ENCODE data around the gene CPLANE2.
"Not testable (repeated sequence)": the region's sequence is repeated elsewhere in the genome, so short reads cannot be mapped to it uniquely, and the experiment has no call there.

CPLANE2 gene

DNA sequence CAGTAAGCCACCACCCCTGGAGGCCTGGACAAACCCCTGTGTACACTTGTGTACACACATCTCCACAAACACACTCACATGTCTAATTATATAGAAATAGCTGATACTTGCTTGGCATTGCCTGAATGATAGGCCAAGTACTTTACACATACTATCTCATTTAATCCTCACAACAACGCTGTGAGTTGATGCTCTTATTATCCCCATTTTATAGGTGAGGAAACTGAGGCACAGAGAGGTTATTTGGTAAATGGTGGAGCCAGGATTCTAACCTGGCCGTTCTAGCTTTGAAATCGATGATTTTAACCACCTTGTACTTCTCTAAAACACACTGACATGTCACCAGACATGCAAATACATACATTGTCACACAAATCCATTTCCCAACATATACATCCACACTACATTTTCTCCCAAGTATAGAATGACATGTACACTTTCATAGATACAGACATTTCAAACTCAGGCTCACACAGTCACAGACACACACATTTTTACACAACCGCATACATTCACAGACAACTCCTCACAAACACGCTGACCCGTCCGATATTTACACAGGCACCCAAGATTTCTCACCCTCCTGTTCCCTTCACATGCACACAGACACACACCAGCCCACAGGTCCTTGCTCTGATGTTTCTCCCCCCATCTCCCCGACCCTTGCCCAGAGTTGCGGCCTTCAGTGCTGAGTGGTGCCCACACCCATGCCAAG lies 27.7 kb downstream of the CPLANE2 start:
- DNase-seq (ENCODE audit: low read depth), result no peak

DNA sequence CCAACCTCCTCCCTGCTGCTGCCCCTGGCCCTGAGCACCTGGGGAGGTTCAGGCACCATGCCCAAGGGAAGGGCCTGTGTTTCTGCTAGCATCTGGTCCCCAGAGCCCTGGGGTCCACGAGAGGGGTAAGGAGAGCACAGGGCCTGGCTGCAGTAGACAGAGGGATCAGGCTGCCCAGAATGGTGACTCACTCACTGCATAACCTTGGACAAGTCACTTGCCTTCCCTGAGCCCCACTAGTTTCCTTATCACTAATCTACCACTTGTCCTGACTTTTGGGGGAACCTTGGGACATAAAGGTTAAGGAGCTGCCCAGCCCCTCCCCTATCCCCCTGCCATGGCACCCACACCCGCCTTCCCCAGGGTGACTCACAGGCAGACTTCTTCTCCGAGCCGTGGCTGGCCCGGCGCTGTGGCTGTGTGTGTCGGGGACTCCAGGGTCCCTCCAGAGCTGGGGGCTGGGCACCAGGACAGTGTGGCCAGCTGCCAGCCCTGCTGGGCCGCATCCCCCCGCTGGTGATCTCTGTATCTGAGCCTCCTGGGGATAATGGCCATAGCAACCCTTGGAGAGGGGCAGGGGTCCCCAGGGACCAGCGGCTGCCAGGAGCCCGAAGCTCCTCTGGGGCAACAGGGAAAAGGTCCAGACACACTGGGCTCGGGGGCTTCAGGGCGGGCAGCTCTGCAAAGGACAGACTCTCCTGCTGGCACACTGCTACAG lies 28.6 kb downstream of the CPLANE2 start:
- peak; percentile 52 for DNase-seq (ENCODE audit: low read depth)

DNA sequence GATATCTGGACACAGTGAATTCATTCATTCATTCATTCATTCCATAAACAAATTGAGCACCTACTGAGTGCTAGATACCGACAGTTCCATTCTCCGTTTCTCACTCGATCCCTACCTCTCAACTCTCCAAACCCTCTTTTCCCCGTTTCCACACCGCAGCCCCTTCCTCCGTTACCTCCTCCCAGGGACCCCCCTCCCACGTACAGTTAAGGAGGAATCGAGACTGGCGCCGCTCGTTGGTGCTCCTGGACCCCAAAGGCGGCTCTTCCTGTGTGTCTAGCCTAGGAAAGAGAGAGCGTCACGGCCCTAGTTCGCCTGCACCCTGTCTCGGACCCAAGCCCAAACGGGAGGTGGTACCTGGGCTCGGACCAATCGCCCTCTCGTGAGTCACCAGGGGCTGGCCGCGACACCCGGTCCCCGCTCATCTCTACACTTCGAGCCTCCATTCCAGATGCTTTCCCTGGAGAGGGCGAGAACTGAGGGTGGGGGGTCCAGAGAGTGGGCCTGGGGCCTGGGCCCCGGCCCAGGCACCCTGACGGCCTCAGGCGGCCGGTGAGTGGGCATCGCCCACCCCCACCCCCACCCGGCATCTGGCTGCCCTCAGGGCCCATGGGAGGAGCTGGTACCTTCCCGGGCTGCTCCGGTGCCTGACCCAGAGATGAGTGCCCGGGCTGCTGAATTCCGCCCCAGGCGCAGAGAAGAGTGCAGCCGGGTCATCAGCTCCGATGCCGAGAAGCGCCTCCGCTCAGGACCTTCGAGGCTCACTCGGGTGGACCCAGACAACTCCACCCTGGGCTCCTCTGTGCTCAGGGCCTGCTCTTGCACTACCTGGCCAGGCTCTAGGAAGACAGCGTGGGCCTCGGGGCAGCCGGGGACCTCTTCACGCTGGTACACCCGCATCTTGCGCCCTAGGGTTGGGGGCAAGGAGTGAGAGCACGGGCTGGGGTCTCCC lies 29.4 kb downstream of the CPLANE2 start:
- no peak for DNase-seq (ENCODE audit: low read depth)

DNA sequence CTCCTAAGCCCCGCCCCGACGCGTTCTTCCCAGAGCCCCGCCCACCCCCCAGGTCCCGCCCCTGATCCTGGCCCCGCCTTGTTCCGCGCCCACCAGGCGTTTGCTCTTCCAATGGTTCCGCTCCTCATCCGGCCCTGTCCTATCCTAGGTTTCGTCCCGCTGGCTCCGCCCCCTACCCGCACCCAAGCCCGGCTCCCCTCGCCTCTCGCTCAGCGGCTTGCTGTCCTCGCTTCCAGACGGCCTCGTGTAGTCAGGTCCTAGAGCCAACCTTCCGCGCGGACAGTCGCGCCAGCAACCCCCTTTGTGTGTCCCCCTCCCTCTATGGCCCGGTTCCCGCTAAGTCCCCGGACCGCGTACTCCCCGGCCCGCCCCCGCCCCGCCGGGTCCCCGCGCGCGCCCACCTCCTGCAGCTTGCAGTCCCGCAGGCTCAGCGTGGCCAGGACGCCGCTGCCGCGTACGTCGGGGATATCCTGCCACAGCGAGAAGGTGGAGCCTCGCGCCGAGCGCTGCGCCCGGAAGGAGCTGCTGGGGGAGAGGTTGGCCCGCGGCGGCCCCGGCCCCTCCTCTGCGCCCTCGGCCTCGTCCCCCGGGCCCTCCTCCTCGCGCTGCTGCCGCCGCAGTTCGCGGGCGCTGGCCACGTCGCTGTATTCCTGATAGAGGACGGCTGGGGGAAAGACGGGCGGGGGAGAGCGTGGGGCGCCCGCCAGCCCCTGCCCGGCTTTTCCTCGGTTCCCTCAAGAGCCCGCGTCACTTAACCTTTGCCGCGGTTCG lies 30.3 kb downstream of the CPLANE2 start:
- DNase-seq (ENCODE audit: low read depth), result peak; percentile 99

DNA sequence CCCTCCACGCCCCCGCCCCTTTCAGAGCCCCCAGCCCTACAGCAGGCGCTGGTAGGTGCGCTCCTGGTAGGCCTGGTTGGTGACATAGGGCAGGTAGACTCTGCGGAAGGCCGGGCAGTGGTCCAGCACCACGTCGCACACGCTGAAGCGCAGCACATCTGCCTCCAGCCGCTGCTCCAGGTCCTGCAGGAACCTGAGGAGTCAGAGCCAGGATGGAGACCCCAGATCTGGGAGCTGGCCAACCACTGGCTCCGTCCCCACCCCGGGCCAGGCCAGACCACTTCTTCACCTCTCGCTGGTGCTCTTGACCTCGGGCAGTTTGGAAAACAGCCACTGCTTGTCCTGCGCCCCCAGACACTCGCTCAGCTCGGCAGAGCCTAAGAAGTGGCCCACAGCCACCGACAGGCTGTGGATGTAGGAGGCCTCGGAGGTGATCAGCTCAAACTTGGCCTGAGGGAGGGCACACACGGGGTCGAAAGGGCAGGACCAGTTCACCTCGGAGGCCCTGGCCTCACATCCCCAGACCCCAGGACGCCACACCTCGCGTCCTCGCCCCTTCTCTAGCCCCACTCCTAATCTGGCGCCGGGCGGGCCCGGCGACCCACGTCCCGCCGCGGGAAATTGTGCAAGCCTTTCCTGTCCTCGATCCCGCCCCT lies 31.0 kb downstream of the CPLANE2 start:
- DNase-seq (ENCODE audit: low read depth), result no peak

DNA sequence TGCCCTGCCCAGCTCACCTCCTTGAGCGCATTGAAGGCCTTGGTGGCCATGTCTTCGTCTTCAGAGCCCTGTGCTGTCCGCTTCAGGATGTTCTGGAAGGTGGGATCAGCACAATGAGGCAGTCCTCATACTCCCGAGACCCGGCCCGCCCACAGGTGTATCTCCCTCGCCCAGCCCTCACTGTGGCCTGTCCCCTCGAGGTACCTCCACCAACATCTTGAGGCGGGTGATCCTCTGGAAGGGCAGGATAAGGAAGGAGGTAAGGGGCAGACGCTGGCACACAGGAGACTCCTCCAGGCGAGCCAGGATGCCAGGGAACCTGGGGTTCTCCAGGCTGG lies 31.7 kb downstream of the CPLANE2 start:
- no peak for DNase-seq (ENCODE audit: low read depth)

DNA sequence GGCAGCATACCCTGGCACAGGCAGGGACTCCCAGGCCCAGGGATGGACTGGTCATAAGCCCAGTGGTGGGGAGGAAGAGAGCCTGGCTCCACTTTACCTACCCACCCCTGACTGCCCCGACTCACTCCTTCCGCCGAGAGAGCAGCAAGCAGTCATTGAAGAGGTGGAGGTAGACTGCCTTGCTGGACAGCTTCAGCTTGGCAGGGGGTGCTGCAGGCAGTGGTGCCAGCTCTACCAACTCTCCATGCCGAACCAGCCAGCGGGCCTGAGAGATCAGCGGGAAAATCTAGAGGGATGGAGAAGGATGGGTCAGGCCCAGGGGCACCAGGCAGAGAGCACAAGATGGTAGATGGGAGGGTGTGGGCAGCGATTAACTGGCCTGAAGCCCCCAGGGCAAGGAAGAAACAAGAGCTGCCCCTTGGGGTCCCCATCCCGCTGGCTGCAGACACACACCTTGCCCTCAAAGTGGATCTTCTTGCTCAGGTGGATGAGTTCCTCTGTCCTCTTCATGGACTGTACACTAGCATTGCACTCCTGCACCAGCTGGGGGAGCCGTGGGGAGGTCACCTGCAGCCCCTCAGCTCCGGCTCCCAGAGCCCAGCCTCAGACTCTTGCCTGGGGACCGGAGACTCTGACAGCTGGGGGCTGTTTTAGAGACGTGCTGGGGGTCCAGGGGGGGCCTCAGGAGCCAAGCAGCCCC lies 32.2 kb downstream of the CPLANE2 start:
- DNase-seq (ENCODE audit: low read depth), result no peak

DNA sequence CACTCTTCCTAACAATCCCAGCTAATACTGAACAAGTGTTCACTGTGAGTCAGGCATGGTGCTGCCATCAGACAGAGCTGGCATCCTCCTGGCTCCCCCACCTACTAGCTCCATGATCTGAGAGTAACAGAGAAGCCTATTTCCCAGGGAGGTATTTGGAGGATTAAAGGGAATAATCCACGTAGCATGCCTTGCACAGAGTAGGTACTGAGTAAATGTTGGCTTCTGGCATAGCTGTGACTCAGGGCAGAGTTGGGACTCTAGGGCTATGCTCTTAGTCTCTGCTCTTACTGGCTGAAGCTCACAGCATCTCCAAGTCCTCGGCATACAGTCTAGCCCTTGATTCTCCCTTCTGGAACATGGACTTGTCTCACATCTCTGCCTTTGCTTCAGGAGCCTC lies 32.8 kb downstream of the CPLANE2 start:
- no peak for DNase-seq (ENCODE audit: low read depth)

DNA sequence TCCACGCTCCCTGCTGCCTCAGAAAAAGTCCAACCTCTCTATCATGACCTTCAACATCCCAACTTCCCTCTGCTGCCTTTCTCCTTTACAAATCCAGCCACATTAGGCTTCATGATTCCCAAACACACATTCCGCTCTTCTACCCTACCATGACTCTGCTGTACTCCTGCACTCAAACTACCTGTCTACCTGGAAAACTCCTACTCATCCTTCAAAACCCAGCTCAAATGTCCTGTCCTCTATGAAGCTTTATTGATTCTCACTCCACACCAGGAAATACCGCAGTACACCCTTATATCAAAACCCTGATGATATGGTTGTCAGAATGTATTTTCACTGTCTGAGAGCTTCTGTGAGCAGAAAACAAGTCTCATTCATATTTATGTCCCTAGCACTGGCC lies 33.4 kb downstream of the CPLANE2 start:
- no peak for DNase-seq (ENCODE audit: low read depth)

DNA sequence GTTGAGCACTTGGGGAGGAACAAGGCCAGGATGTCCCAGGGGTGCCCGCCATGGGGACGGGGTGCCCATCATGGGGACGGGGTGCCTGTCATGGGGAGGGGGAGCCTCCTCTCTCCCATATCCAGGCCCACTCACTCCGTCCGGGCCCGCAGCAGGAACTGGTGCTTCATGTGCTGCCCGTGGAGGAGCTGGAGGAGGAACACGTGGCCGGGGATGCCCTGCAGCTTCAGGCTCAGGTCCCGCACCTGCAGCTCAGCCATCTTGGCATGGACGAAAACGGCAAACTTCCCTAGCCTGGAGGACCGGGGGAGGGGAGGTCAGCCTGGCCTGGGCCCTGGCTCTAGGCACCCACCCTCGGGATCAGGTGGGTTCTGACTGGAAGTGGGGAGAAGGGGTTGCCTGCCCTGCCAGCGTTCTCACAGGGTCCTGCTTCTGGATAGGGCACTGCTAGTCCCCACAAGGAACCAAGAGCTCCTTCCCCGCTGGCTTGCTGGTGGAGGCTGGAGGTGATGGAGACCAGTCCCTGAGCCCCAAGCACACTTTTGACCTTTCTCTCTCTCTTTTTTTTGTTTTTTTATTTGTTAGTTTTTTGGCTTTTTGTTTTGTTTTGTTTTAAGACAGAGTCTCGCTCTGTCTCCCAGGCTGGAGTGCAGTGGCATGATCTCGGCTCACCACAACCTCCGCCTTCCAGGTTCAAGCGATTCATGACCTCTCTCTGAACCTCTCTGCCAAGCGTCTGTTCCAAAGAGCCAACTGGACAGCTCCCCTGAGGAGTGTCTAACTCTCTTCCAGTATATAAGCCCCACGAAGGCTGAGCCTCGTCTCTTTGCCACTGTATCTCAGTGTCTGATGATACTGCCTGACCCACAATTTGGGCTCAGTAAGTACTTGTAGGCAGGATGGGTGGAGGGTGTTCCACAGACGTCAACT lies 34.4 kb downstream of the CPLANE2 start:
- no peak for DNase-seq (ENCODE audit: low read depth)

DNA sequence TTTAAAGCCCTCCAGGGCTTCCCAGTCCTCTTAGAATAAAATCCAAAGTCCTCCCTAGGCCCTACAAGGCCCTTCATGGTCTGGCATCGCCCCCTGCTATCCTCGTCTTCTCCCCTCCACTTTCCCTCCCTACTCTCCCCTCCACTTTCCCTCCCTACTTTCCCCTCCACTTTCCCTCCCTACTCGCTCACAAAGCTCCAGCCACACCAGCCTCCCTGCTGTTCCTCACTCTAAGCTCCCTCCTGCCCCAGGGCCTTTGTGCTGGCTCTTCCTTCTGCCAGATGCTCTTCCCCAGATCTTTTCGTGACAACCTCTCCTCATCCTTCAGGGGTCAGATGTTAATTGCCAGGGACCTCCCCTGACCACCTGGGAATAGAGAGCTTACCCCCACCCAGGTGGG lies 37.3 kb downstream of the CPLANE2 start:
- DNase-seq (ENCODE audit: low read depth), result no peak

DNA sequence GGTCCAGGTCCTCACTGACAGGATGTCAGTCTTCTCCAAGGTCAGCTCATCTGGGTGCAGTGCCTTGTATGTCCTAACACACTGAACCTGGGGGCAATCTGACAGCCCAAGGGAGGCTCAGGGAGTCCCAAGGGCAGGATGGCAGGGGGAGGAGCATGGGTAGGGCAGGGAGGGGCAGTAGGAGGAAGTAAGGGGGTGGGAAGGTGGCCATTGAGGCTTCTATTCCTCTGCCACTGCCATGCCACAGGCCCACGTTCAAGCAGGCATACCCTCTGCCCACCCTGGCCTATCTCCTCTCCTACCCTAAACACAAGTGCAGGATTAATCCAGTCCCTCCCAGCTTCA lies 37.9 kb downstream of the CPLANE2 start:
- DNase-seq (ENCODE audit: low read depth), result no peak

DNA sequence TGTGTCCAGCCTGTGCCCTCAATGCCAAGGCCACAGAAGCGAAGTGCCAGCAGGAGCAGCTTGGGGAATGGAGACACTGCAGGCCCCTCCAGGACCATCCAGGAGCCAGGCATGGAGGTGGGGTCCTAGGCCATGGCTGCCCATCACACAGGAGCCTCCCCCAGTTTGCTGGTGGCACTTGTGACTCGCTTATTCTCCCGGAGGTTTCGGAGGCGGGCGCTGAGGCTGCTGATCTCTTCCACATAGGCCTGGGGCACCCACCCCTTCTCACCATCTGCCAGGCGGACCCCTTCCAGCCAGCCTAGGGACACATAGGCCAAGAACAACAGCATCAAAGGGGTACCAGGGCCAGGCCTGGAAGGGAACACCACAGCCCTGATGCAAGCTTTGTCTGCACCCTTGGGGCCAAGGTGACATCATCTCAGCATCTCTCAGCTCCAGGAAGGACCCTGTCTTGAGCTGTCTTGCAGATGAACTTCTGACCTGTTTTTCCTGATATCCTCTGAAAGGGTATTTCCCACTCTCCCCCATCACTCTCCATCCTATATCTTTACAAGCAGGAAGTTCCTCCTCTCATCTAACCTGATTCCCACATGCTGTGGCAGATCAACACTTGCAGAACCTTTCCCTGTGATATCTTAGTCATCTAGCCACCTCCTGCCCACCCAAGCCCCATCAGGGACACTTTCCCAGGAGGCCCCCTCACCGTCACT lies 38.4 kb downstream of the CPLANE2 start:
- DNase-seq (ENCODE audit: low read depth), result no peak

DNA sequence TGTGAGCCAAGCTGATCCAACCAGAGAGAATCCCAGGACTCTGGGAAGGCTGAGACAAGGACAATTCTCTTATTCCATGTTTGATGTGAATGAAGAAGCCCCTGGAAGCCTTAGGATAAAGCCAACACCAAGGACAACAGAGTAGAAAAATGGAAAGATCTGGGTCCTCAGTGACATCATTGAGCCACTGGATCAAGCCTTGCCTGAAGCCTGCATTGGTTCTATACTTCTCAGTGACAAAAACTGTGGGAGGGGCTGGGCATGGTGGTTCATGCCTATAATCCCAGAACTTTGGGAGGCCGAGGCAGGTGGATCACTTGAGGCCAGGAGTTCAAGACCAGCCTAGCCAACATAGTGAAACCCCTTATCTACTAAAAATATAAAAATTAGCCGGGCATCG lies 40.1 kb downstream of the CPLANE2 start:
- DNase-seq (ENCODE audit: low read depth), result no peak

DNA sequence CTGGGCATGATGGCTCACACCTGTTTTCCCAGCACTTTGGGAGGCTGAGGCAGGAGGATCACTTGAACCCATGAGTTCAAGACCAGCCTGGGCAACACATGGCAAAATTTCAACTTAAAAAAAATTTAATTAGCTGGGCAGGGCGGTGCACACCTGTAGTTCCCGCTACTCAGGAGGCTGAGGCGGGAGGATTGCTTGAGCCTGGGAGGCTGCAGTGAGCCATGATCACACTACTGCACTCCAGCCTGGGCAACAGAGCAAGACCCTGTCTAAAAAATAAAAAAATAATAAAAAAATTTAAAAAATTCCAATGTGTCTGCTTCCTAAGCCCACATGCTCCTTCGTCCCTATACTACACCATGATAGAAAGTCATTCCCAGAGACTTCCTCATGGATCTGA lies 40.8 kb downstream of the CPLANE2 start:
- DNase-seq (ENCODE audit: low read depth), result not testable (repeated sequence)

DNA sequence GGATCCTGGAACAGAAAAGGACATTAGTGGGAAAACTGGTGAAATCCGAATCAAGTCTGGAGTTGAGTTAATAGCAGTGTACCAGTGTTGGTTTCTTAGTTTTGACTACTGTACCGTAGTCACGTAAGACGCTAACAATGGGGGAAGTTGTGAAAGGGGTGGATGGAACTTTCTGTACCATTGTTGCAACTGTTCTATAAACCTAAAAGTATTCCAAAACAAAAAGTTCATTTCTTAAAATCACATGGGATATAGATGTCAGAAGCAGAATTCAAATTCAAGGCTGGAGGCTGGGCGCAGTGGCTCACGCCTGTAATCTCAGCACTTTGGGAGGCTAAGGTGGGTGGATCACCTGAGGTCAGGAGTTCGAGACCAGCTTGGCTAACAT lies 41.5 kb downstream of the CPLANE2 start:
- DNase-seq (ENCODE audit: low read depth), result no peak

DNA sequence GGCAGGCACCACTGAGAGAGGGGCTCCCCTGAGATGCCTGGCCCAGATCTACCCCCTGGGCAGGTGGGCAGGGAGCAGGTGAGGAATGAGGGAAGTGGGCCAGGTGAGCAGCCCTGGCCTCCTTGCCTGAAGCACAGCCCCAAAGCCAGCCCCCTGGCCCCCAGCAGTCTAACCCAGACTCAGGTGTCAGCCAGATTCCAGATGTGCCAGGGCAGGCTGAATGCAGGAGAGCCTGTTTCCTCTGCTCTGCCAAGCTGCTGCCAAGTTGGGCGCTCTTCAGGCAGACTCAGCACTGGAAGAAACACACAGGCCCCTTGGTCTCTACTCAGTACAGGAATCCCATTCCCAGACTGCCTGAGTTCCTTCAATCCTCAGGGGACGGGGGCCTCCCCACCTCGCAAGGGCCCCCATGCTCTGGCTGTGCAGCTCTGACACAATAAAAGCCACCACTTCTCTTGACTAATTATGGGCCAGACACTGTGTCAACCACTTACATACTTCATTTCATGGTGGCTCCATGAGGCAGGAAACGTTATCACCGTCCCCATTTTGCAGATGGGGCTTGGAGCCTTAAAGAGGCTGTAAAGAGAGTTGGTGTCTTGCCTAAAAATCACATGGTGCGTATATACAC lies 45.0 kb downstream of the CPLANE2 start:
- DNase-seq (ENCODE audit: low read depth), result no peak

DNA sequence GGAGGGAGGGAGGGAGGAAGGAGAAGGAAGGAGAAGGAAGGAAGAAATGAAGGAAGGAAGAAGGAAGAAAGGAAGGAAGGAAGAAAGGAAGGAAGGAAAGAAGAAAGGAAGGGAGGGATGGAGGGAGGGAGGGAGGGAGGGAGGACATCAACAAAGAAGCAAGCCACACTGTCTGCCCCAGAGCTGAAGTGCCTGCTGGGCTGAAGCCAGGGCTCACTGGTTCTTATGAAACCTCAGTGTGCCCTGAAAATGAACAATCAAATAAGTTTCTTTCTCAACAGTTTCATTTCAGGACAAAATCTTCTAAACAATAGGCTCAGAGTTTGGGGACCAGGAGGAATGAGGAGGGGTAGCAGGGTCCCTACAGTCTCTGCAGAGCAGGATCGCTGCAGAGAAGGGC lies 45.7 kb downstream of the CPLANE2 start:
- no peak for DNase-seq (ENCODE audit: low read depth)

Measured in iris pigment epithelial cell (primary cell).